PC-3 (cell line): ENCODE measurements around the gene MGAT4B.

Experiments used
- CTCF ChIP-seq: fragments of 300-600 bp; sonication (generic); conservative IDR thresholded peaks from 2 replicates; pipeline ENCODE4 v1.5.1; 2017; ENCODE audit warnings: antibody characterized with exemption, low read depth, mild to moderate bottlenecking, low read length
- EZH2 ChIP-seq: fragments of 300-600 bp; sonication (generic); IDR thresholded peaks from one replicate; pipeline ENCODE4 v1.6.1; 2017; ENCODE audit warnings: antibody characterized with exemption, mild to moderate bottlenecking, low read length; ENCODE audit not compliant: unreplicated experiment
- EZH2phosphoT487 ChIP-seq: fragments of 300-600 bp; sonication (generic); IDR thresholded peaks from 2 replicates; pipeline ENCODE4 v1.6.1; 2018; ENCODE audit warnings: mild to moderate bottlenecking, antibody characterized with exemption, low read length, borderline replicate concordance

- no peak for TF ChIP-seq CTCF
- TF ChIP-seq EZH2: no peak
- TF ChIP-seq EZH2phosphoT487: no peak
Observed at GRCh38 chr5:179805529-179806249, 977 bp downstream of the MGAT4B start.
